NB4 (cell line): ENCODE measurements around the gene ZMAT5.

ENCODE experiments used
- DNase-seq: peaks from one replicate; pipeline ENCODE4 v3.0.0; 2010; ENCODE audit warnings: low read depth
- H3K4me3 ChIP-seq: one replicate; pipeline ENCODE4 v1.5.1; 2011; ENCODE audit warnings: mild to moderate bottlenecking, low read depth, low read length, moderate library complexity
- CTCF ChIP-seq: IDR thresholded peaks from one replicate; pipeline ENCODE4 v1.5.1; 2012; ENCODE audit warnings: low read depth, low read length
- MYC ChIP-seq: IDR thresholded peaks from 2 replicates; pipeline ENCODE4 v1.6.1; 2011; ENCODE audit warnings: low read depth, low read length
- POLR2A ChIP-seq: IDR thresholded peaks from 2 replicates; pipeline ENCODE4 v1.6.1; 2011; ENCODE audit warnings: mild to moderate bottlenecking; ENCODE audit not compliant: insufficient read length; ENCODE audit errors: extremely low read depth
- TF ChIP-seq, protein P1 (sequence below): IDR thresholded peaks from 2 replicates; pipeline ENCODE4 v1.6.1; 2011; ENCODE audit warnings: low read depth, low read length

ZMAT5 gene

GRCh38 chr22:29716814-29717545 is 49.8 kb downstream of the ZMAT5 start:
- no peak for TF ChIP-seq POLR2A
- no peak for TF ChIP-seq CTCF
- no peak for TF ChIP-seq MYC
- TF ChIP-seq, protein P1, sequence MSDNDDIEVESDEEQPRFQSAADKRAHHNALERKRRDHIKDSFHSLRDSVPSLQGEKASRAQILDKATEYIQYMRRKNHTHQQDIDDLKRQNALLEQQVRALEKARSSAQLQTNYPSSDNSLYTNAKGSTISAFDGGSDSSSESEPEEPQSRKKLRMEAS: no peak
- no peak overlapping the region for H3K4me3 ChIP-seq
- peak; percentile 73 for DNase-seq

DNA sequence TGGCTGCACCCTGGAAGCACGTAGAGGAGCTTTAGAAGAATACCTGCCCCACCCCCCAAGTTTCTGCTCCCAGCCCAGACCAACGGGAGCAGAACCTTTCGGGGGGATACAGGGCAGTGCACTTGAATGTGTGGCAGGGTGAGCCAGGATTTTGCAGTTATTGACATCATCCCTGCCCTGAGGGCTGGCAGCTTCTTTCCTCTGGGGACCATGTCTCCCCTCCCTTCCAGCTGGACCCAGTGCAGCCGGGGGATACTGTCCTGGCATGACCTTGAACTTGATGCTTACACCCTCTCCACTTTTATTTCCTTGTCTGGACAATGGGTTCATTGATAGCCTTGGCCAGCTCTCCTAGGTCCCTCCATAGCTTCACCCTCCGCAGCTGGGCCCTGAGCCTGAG is 51.1 kb downstream of the ZMAT5 start:
- no peak overlapping the region for H3K4me3 ChIP-seq
- TF ChIP-seq, protein P1: no peak
- TF ChIP-seq POLR2A: no peak
- no peak for DNase-seq

DNA sequence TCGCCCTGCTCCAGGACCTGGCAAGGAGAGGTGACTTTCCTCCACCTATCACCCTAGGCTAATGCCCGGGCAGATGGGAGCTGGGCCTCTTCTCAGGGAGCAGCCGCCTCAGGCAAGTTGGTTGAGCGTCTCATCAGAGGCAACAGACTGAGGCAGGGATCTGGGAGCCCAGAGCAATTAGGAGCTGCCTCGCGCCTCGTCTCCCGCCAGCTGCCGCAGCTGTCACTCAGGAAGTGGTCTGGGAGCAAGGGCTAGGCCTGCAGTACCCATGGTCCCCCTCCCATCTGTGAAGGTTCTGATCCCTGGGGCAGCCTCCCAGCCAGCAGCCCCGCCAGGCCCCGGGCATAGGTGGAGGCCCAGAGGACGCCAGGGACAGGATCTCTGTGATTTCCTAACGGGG is 51.6 kb downstream of the ZMAT5 start:
- peak; percentile 15 for DNase-seq
- H3K4me3 ChIP-seq: no peak overlapping the region
- TF ChIP-seq, protein P1: no peak
- no peak for TF ChIP-seq CTCF
- no peak for TF ChIP-seq POLR2A
- no peak for TF ChIP-seq MYC

DNA sequence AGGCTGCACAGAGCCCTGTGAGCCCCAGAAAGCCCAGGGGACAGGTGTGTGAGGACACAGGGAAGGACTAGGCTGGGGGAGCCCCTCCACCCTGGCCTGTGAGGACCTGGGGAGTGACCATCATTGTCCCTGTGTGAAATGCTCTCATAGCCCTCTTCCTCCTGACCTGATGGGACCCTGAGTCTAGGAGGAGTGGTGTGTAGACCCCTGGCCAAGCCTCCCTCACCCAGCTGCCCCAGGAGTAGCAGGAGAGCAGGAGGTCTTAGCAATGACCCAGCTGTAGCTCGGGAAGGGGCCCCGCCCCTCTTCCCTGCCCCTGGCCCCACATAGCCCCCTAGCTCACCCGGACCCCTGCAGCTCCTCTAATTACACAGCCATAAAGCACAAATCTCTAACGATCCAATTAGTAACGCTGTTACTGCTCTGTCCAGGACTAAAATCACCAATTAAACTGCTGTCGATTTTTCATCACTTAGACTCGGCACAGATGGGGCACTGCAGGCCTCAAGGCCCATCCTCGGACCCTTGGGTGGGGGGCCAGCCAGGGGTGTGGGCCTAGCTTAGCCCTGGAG is 53.6 kb downstream of the ZMAT5 start:
- DNase-seq: no peak
- TF ChIP-seq MYC: no peak
- TF ChIP-seq, protein P1: no peak
- no peak for TF ChIP-seq CTCF
- TF ChIP-seq POLR2A: no peak
- no peak overlapping the region for H3K4me3 ChIP-seq

GRCh38 chr22:29712119-29712518 is 54.7 kb downstream of the ZMAT5 start:
- no peak for TF ChIP-seq CTCF
- TF ChIP-seq, protein P1: no peak
- TF ChIP-seq MYC: no peak
- no peak for TF ChIP-seq POLR2A
- no peak overlapping the region for H3K4me3 ChIP-seq
- DNase-seq: no peak

- TF ChIP-seq MYC (no peak), CTCF (no peak), POLR2A (no peak)
- TF ChIP-seq, protein P1: no peak
These were observed 55.7 kb downstream of the ZMAT5 start for GRCh38 chr22:29710922-29711593.

More at GRCh38 chr22:29710922-29711593, 55.7 kb downstream of the ZMAT5 start:
- H3K4me3 ChIP-seq: no peak overlapping the region
- no peak for DNase-seq
